ENCODE measurements around the gene SRPK2. TPM values are rescaled to one million over a fixed set of nuclear protein-coding genes. Genes with fewer than 3 reads are reported as not detected.

The SRPK2 gene
- total and polyA plus RNA-seq, 2 of the 8 experiments (the other 6 are each of a cell fraction or from before 2014, with no cell fraction given) = 10.0 to 47.1 TPM

DNA sequence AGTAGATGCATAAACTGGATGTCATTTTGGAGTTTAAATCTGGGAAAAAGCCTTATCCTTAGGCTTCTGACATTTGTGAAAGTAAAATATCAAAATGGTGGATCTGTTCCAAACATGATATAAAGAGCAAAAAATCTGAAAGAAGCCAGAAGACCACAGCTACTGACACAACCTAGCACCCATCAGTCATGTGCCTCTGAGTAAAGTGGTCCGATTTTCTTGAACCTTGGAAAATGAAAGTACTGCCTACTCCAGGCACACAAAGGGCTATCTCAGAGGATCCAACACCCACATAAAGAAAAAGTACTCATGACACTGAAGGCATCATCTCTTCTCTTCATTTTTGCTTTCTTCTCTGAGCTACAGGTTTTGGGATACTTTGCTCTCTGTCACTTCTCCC is 224.0 kb downstream of the SRPK2 start:
- FAIRE-seq = no peak
- POLR2A ChIA-PET (ENCODE audit: partially characterized antibody) = interaction anchor here (1.4 kb wide), 1 partner anchor 13 kb away, joined by 5 read pairs; no protein-coding TSS in a partner anchor

More for the DNA sequence above, 224.0 kb downstream of the SRPK2 start:
- Histone ChIP-seq H3K4me3 (ENCODE audit: extremely low read depth in 1 of 4, insufficient read depth in 2 of 4, low read depth in 3 of 4, low read length in 4 of 4) (no peak overlapping the region), H3K9me3 (ENCODE audit: insufficient read depth in 2 of 2, low read depth in 1 of 2, low read length in 1 of 2) (no peaks in the 10 kb centered on the region), H2BK15ac (ENCODE audit: low read length) (no peak overlapping the region), H4K5ac (ENCODE audit: insufficient read length, low read depth, low read length) (no peak overlapping the region), H4K20me1 (replicated peaks in 1 of 2; ENCODE audit: control insufficient read depth in 1 of 2, insufficient read depth in 2 of 2, low read length in 2 of 2) (no peaks in the 10 kb centered on the region), H3K4ac (replicated peaks; ENCODE audit: insufficient read length, low read depth, low read length) (no peak overlapping the region), H3K79me1 (ENCODE audit: low read depth, low read length) (no peaks in the 10 kb centered on the region; the same call in 1 of the 2 replicates), H3K27ac (ENCODE audit: low read depth, low read length) (no peak overlapping the region), H3K23me2 (ENCODE audit: low read depth, low read length) (no peaks in the 10 kb centered on the region), H3K79me2 (ENCODE audit: control insufficient read depth in 1 of 2, insufficient read depth in 2 of 2, low read length in 2 of 2) (no peaks in the 10 kb centered on the region), H3K23ac (ENCODE audit: insufficient read length) (no peak overlapping the region), H3K9ac (replicated peaks in 1 of 4; ENCODE audit: extremely low read depth in 1 of 4, low read depth in 3 of 4, low read length in 3 of 4) (no peak overlapping the region), H2AK5ac (ENCODE audit: low read depth, low read length) (no peak overlapping the region), H2BK120ac (replicated peaks; ENCODE audit: low read depth, low read length) (no peak overlapping the region), H3K14ac (ENCODE audit: insufficient read length) (no peak overlapping the region), H2BK12ac (ENCODE audit: low read depth, low read length) (no peak overlapping the region), H3K56ac (replicated peaks; ENCODE audit: insufficient read length, low read depth, low read length) (no peak overlapping the region), H3K4me2 (ENCODE audit: insufficient read depth in 1 of 2, low read depth in 2 of 2, low read length in 2 of 2) (no peak overlapping the region), H3K4me1 (replicated peaks in 1 of 4; ENCODE audit: control insufficient read depth in 3 of 4, insufficient read depth in 4 of 4, low read length in 3 of 4) (no peaks in the 10 kb centered on the region), H2BK5ac (ENCODE audit: low read depth, low read length) (no peak overlapping the region), H3K36me3 (ENCODE audit: control insufficient read depth in 2 of 4, insufficient read depth in 4 of 4, low read length in 3 of 4) (peaks cover 2 to 32% (median 16%) of the 10 kb centered on the region in 4 experiments; a peak in 6 of 8 replicates), H4K8ac (ENCODE audit: extremely low read depth, insufficient read depth, low read length) (no peak overlapping the region), H2AFZ (ENCODE audit: low read length) (no peak overlapping the region), H3K27me3 (replicated peaks in 1 of 4; ENCODE audit: control insufficient read depth in 3 of 4, extremely low read depth in 1 of 4, insufficient read depth in 3 of 4, low read length in 3 of 4) (no peaks in the 10 kb centered on the region), H4K91ac (replicated peaks; ENCODE audit: insufficient read length, low read length) (no peak overlapping the region), H2BK20ac (ENCODE audit: low read length) (no peak overlapping the region), H3K18ac (ENCODE audit: extremely low read depth, low read length) (no peak overlapping the region)
- WGBS, 2 experiments (ENCODE audit: extremely low coverage in 1 of 2, insufficient coverage in 1 of 2, insufficient read length in 1 of 2, insufficient replicate concordance in 2 of 2, low coverage in 1 of 2, low lambda C conversion rate in 2 of 2, missing lambda C conversion rate in 1 of 2) = 89% methylated on average over 1 of the region's 1 CpG; no CpG with 5 or more reads in 1 of the 2 experiments
- DNase-seq (ENCODE audit: low read depth in 1 of 2, low spot score in 2 of 2) = no peak
- no peak for TF ChIP-seq TCF12 (IDR thresholded peaks at IDR 0.05; ENCODE audit: low read depth, low read length)
- no peak for TF ChIP-seq BRCA1 (IDR thresholded peaks at IDR 0.05; ENCODE audit: low read depth, low read length)
- CTCF ChIA-PET (ENCODE audit: partially characterized antibody) = interaction anchor here (1.3 to 2.5 kb wide), 3 partner anchors 11 to 22 kb away, joined by 3 to 9 read pairs (median 8); no protein-coding TSS in a partner anchor
